Esophagus squamous epithelium (tissue), 5 donors: Measurements from ENCODE around the gene IYD. TPM values are rescaled to one million over a fixed set of nuclear protein-coding genes. Genes with fewer than 3 reads are reported as not detected.

ENCODE experiments used
- DNase-seq: peaks from one replicate; lab custom pipeline; 2025; lab: John Stamatoyannopoulos, UW
- H3K27ac ChIP-seq, 4 donors: fragments of 200-600 bp; sonication (generic); one replicate each; pipeline ENCODE4 v1.5.1; 2016 to 2019; ENCODE audit warnings: mild to moderate bottlenecking in 1 of 4
- H3K27me3 ChIP-seq, 4 donors: fragments of 200-600 bp; sonication (generic); 1 replicate in 3 of 4; 2 replicates in 1 of 4; pipeline versions ENCODE4 v1.5.1 to v1.6.0; 2017 to 2021; ENCODE audit warnings: antibody characterized with exemption in 1 of 4
- H3K36me3 ChIP-seq, 3 donors: fragments of 200-600 bp; sonication (generic); one replicate each; pipeline ENCODE4 v1.5.1; 2016 to 2019
- H3K4me1 ChIP-seq, 3 donors: fragments of 200-600 bp; sonication (generic); one replicate each; pipeline ENCODE4 v1.5.1; 2017 to 2019
- H3K4me3 ChIP-seq, 4 donors: fragments of 200-600 bp; sonication (generic); 1 replicate in 3 of 4; 2 replicates in 1 of 4; pipeline ENCODE4 v1.5.1; 2016 to 2019; ENCODE audit warnings: mild to moderate bottlenecking in 2 of 4, moderate library complexity in 1 of 4
- H3K9me3 ChIP-seq, 3 donors: fragments of 200-600 bp; sonication (generic); one replicate each; pipeline ENCODE4 v1.5.1; 2016 to 2019
- CTCF ChIP-seq, 6 experiments: fragments of 450-650 bp in 4 of 6; fragments of 200-600 bp in 2 of 6; sonication (generic) in 2 of 6; IDR thresholded peaks; one replicate each; pipeline ENCODE4 v1.5.1; 2016 to 2019; ENCODE audit warnings: antibody characterized with exemption in 6 of 6, mild to moderate bottlenecking in 4 of 6, moderate library complexity in 4 of 6
- POLR2A ChIP-seq, 4 donors: fragments of 450-650 bp; IDR thresholded peaks; one replicate each; pipeline ENCODE4 v1.6.1; 2017; ENCODE audit warnings: antibody characterized with exemption in 4 of 4, mild to moderate bottlenecking in 4 of 4, moderate library complexity in 3 of 4
- WGBS, 2 donors: methylation state at CpG; one replicate each; pipeline ENCODE4 v1.1.5; 2018; 5-methylcytosine and 5-hydroxymethylcytosine counted together
- intact Hi-C: fragments of 100-400 bp; cut with DNase I; formaldehyde crosslinking; loops from one replicate; pipeline ENCODE4 v1.15.0; 2022
- total RNA-seq, 4 donors: library from RNA; depleted of rRNA; stranded (reverse); fragments of >200 nt; gene quantifications; one replicate each; pipeline ENCODE4 v1.1.0, GENCODE V29; 2016
- donor health status: DM: yes; HTN: yes; CAD: no.

The IYD gene
- total RNA-seq, 4 donors from 2014 or later: not detected

- Histone ChIP-seq H3K4me3 (no peak overlapping the region), H3K9me3 (no peaks in the 10 kb centered on the region), H3K36me3 (no peaks in the 10 kb centered on the region), H3K27ac (peak overlapping the region in 1 of 4 donors; percentile 25), H3K4me1 (peaks cover 3 to 23% (median 4%) of the 10 kb centered on the region in 3 donors), H3K27me3 (peaks cover 0 to 5% (median 0%) of the 10 kb centered on the region in 4 donors)
- 70 to 73% methylated on average over 6 of the region's 6 CpGs for WGBS, 2 donors
- DNase-seq: no peak
- intact Hi-C loops: loop anchor here (5.0 kb wide), 1 partner anchor 400 kb away; no protein-coding TSS in a partner anchor
- TF ChIP-seq CTCF (IDR thresholded peaks at IDR 0.05): no peak
- no peak for TF ChIP-seq POLR2A (IDR thresholded peaks at IDR 0.05)
These were observed 48.4 kb downstream of the IYD start for GRCh38 chr6:150417250-150417649.

- intact Hi-C loops: loop anchor here (5.0 kb wide), 1 partner anchor 399 kb away; no protein-coding TSS in a partner anchor
- no peaks in the 10 kb centered on the region for H3K9me3 ChIP-seq
- no peak for DNase-seq
- H3K4me3 ChIP-seq: peak overlapping the region; percentile 22 to 64 (median 40)
- H3K27ac ChIP-seq: peak overlapping the region; percentile 49 to 80 (median 74)
- TF ChIP-seq POLR2A (IDR thresholded peaks at IDR 0.05) (no peak), CTCF (IDR thresholded peaks at IDR 0.05) (peak; percentile 64 to 85 (median 78))
- H3K36me3 ChIP-seq: no peaks in the 10 kb centered on the region
- H3K4me1 ChIP-seq: peaks cover 3 to 23% (median 4%) of the 10 kb centered on the region in 3 donors
- peaks cover 0 to 5% (median 0%) of the 10 kb centered on the region in 4 donors for H3K27me3 ChIP-seq
- 5 to 6% methylated on average over 12 of the region's 12 CpGs for WGBS, 2 donors
These were observed 49.4 kb downstream of the IYD start for GRCh38 chr6:150417899-150418826.

GRCh38 chr6:150418827-150419594, 50.2 kb downstream of the IYD start:
- Histone ChIP-seq H3K9me3 (no peaks in the 10 kb centered on the region), H3K4me3 (peak overlapping the region; percentile 22 to 64 (median 40)), H3K36me3 (no peaks in the 10 kb centered on the region), H3K27ac (peak overlapping the region; percentile 49 to 80 (median 74)), H3K27me3 (peaks cover 0 to 5% (median 0%) of the 10 kb centered on the region in 4 donors), H3K4me1 (peaks cover 3 to 18% (median 4%) of the 10 kb centered on the region in 3 donors)
- intact Hi-C loops: loop anchor here (5.0 kb wide), 1 partner anchor 398 kb away; no protein-coding TSS in a partner anchor
- TF ChIP-seq CTCF (IDR thresholded peaks at IDR 0.05) (peak; percentile 61 to 75 (median 70)), POLR2A (IDR thresholded peaks at IDR 0.05) (no peak)
- WGBS, 2 donors: 5 to 6% methylated on average over 21 to 22 of the region's 23 CpGs
- no peak for DNase-seq

- Histone ChIP-seq H3K4me3 (no peak overlapping the region), H3K27me3 (no peaks in the 10 kb centered on the region), H3K9me3 (no peaks in the 10 kb centered on the region), H3K4me1 (peaks cover 3 to 17% (median 4%) of the 10 kb centered on the region in 3 donors), H3K36me3 (no peaks in the 10 kb centered on the region), H3K27ac (no peak overlapping the region)
- no peak for DNase-seq
- WGBS, 2 donors: 95 to 96% methylated on average over 2 of the region's 2 CpGs
- intact Hi-C loops: no loop called here
- TF ChIP-seq CTCF (IDR thresholded peaks at IDR 0.05) (no peak), POLR2A (IDR thresholded peaks at IDR 0.05) (no peak)
These were observed 51.6 kb downstream of the IYD start for GRCh38 chr6:150420428-150420827.
